ENCODE results near the gene ANXA2R.

DNA sequence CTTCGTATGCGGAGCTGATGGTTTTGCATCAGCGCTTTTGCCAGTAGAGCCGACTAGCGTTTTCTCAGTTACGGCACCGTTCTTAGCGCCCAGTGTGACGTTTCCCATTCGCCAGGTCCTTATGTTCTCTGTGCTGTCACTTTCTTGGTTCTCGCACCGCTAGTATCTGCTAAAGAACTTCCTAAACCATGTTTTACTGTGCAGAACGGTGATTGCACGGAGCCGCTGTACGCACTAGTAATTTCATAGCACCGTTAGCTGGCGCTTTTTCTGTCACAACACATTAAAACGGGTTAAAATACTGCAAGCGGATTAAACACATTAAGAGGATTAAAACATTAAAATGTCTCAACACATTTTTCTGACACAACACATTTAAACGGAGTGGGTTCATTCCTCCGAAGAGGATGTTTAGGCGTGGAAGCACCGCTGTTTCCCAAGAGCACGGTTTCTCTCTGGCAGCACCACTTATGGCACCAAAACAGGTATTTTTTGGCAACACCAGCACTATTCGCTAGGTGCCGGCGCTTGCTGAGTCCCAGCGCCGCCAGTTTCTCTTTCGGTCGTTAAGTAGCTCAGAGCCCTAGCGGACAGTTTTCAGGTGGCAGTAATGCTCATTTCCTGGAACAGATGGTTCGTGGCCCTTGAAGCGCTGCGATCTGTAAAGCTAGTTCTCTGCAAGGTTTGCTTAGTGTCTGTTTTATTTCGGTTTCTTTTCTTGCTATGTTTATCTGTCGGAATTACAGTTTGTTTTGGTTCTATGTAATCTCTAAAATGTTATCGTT, 20.3 kb downstream of the ANXA2R start:
- TF ChIP-seq EZH2 (IDR thresholded peaks at IDR 0.05; ENCODE audit: insufficient read depth, poor library complexity, severe bottlenecking) = no peak
- no peak for TF ChIP-seq EZH2phosphoT487 (IDR thresholded peaks at IDR 0.05; ENCODE audit: insufficient read depth, low read depth)
